KOPT-K1 (cell line): Measurements from ENCODE around the gene MYPOP.

Experiments used
- H3K27ac ChIP-seq: fragments of 200-600 bp; sonication (generic); 2 replicates; pipeline ENCODE4 v1.5.1; 2016; ENCODE audit warnings: antibody characterized with exemption, mild to moderate bottlenecking, low read depth, low read length; ENCODE audit not compliant: poor library complexity, severe bottlenecking
- H3K36me3 ChIP-seq: fragments of 200-600 bp; sonication (generic); 2 replicates; pipeline ENCODE4 v1.5.1; 2017; ENCODE audit warnings: antibody characterized with exemption, mild to moderate bottlenecking, low read length, moderate library complexity; ENCODE audit not compliant: insufficient read depth
- H3K9me3 ChIP-seq: fragments of 200-600 bp; sonication (generic); 2 replicates; pipeline ENCODE4 v1.5.1; 2017; ENCODE audit warnings: antibody characterized with exemption, low read length, mild to moderate bottlenecking; ENCODE audit not compliant: insufficient read depth, poor library complexity, severe bottlenecking

The MYPOP gene

GRCh38 chr19:45919678-45920077 lies 17.3 kb upstream of the MYPOP start:
- H3K9me3 ChIP-seq: no peaks in the 10 kb centered on the region
- no peaks in the 10 kb centered on the region for H3K36me3 ChIP-seq
- H3K27ac ChIP-seq: peak overlapping the region; percentile 27

GRCh38 chr19:45918721-45919120 lies 16.3 kb upstream of the MYPOP start:
- Histone ChIP-seq H3K9me3 (no peaks in the 10 kb centered on the region), H3K36me3 (no peaks in the 10 kb centered on the region), H3K27ac (peak overlapping the region; percentile 40)

- peak overlapping the region; percentile 68 for H3K27ac ChIP-seq
- no peaks in the 10 kb centered on the region for H3K36me3 ChIP-seq
- H3K9me3 ChIP-seq: no peaks in the 10 kb centered on the region
Observed at GRCh38 chr19:45917421-45918091, 15.1 kb upstream of the MYPOP start.

GRCh38 chr19:45913874-45914830 lies 11.7 kb upstream of the MYPOP start, which contains the start of gene NANOS2:
Gene NANOS2, minus strand, starts transcription at chr19:45914778. Its CDS starts 85 bp downstream, at chr19:45914693.
- no peak within 1 kb of the TSS for H3K27ac ChIP-seq
- H3K36me3 ChIP-seq: no peaks in the 10 kb centered on the region
- H3K9me3 ChIP-seq: no peaks in the 10 kb centered on the region

GRCh38 chr19:45911291-45911690 lies 8.9 kb upstream of the MYPOP start:
- Histone ChIP-seq H3K27ac (no peak overlapping the region), H3K9me3 (no peaks in the 10 kb centered on the region), H3K36me3 (no peaks in the 10 kb centered on the region)

DNA sequence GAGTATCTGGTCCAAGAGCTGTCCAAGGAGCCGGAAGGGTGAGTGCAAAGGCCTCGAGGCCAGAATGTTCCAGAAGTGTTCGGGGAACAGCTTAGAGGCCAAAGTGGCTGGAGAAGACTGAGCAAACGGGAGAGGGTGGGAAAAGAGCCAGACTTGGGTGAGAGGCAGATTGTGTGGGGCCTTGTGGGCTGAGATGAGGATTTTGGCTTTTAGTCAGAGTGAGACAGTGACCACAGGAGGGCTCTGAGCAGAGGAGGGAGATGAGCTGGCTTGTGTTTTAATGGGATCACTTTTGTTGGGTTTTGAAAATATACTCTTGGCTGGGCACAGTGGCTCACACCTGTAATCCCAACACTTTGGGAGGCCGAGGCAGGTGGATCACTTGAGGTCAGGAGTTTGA lies 6.5 kb upstream of the MYPOP start:
- Histone ChIP-seq H3K36me3 (no peaks in the 10 kb centered on the region), H3K9me3 (no peaks in the 10 kb centered on the region), H3K27ac (no peak overlapping the region)

- Histone ChIP-seq H3K36me3 (no peaks in the 10 kb centered on the region), H3K9me3 (no peaks in the 10 kb centered on the region), H3K27ac (no peak overlapping the region)
Observed at GRCh38 chr19:45906221-45906620, 3.8 kb upstream of the MYPOP start.

DNA sequence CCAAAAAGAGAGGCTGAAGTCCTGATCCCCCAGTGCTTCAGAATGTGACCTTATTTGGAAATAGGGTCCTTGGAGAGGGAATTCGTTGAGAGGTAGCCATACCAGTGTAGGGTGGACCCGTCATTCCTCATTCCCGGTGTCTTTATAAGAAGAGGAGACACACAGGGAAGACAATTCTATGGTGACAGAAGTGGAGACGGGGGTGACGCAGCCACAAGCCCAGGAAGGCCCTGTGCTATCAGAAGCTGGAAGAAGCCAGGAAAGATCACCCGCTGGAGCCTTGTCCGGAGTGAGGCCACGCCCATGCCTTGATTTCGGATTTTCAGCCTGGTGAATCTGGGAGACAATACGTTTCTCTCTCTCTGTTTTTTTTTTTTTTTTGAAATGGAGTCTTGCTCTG lies 2.6 kb upstream of the MYPOP start:
- Histone ChIP-seq H3K27ac (no peak overlapping the region), H3K9me3 (no peaks in the 10 kb centered on the region), H3K36me3 (peaks cover 6% of the 10 kb centered on the region; the same call in 1 of the 2 replicates)

GRCh38 chr19:45902651-45903625 lies 525 bp upstream of the MYPOP start:
- no peaks in the 10 kb centered on the region for H3K9me3 ChIP-seq
- peaks cover 26% of the 10 kb centered on the region for H3K36me3 ChIP-seq
- peak overlapping the region; percentile 83 for H3K27ac ChIP-seq

GRCh38 chr19:45901432-45901911 lies 941 bp downstream of the MYPOP start:
- Histone ChIP-seq H3K36me3 (peaks cover 34% of the 10 kb centered on the region), H3K27ac (peak overlapping the region; percentile 83), H3K9me3 (no peaks in the 10 kb centered on the region)

- no peak overlapping the region for H3K27ac ChIP-seq
Observed at GRCh38 chr19:45900738-45901431, 1.5 kb downstream of the MYPOP start.

DNA sequence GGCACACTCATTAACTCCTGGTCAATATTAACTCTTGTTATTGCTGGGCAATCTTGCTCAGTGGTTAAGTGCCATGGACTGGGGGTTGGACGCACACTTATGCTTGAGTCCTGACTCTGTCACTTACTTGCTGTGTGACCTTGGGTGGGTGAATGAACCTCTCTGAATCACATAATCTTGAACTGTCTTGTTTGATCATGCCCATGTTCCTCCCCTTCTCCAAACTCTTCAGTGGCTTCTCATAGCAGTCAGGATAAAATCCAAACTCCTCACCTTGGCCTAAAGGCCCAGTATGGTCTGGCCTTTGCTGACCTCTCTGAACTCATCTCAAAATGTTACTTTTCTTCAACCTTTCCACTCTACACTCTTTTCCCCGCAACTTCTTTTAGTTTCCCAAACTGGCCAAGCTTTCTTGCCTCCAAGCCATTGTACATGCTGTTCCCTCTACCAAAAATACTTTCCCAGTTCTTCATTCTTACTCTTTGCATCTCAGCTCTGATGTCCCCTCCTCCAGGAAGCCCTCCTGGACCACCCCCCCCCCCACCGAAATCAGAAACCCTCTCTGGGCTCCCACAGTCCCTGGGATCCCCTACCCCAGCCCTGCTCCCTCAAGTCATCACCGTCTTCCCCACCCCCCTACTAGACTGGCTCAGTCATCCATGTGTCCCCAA lies 2.4 kb downstream of the MYPOP start:
- Histone ChIP-seq H3K36me3 (peaks cover 47% of the 10 kb centered on the region), H3K9me3 (no peaks in the 10 kb centered on the region)

More at GRCh38 chr19:45900738-45901431, 1.5 kb downstream of the MYPOP start:
- peaks cover 39% of the 10 kb centered on the region for H3K36me3 ChIP-seq
- no peaks in the 10 kb centered on the region for H3K9me3 ChIP-seq

DNA sequence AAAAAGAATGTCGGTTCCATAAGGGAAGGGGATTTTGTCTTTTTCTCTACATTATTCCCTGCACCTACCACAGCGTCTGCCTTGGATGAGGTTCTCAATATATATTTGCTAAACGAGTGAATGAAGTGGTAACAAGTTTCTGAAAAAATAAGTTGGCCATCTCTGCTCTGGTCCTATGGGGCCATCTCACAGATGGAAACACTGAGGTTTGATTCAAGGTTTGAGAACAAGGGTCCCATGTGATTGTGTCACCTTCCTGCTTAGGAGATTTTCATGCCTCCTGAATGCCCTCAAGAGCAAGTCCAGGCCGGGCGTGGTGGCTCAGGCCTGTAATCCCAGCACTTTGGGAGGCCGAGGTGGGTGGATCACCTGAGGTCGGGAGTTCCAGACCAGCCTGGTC lies 3.2 kb downstream of the MYPOP start:
- peaks cover 52% of the 10 kb centered on the region for H3K36me3 ChIP-seq
- H3K27ac ChIP-seq: no peak overlapping the region
- H3K9me3 ChIP-seq: no peaks in the 10 kb centered on the region

More for the DNA sequence above, 2.4 kb downstream of the MYPOP start:
- H3K27ac ChIP-seq: no peak overlapping the region
